GM23248 (cell line): ENCODE results near the gene KCNH5. TPM values are rescaled to one million over a fixed set of nuclear protein-coding genes. Genes with fewer than 3 reads are reported as not detected.
"Not testable (repeated sequence)": the region's sequence is repeated elsewhere in the genome, so short reads cannot be mapped to it uniquely, and the experiment has no call there.

ENCODE experiments used
- DNase-seq: peaks from one replicate; pipeline ENCODE4 v3.0.0-alpha.2; 2015
- H2AFZ ChIP-seq: fragments of 200-600 bp; sonication (generic); 2 replicates; pipeline ENCODE4 v1.6.1; 2016; ENCODE audit warnings: antibody characterized with exemption
- H3F3A ChIP-seq: fragments of 200-600 bp; sonication (generic); 2 replicates; pipeline ENCODE4 v1.6.1; 2016; ENCODE audit warnings: mild to moderate bottlenecking, antibody characterized with exemption, mixed run types; ENCODE audit not compliant: insufficient read depth
- H3K27ac ChIP-seq: fragments of 200-600 bp; sonication (generic); 2 replicates; pipeline ENCODE4 v1.5.1; 2016; ENCODE audit warnings: mild to moderate bottlenecking
- H3K27me3 ChIP-seq: fragments of 200-600 bp; sonication (generic); replicated peaks from 2 replicates; pipeline ENCODE4 v1.6.1; 2016; ENCODE audit warnings: mild to moderate bottlenecking; ENCODE audit not compliant: insufficient read depth
- H3K36me3 ChIP-seq: fragments of 200-600 bp; sonication (generic); 2 replicates; pipeline ENCODE4 v1.6.1; 2016; ENCODE audit warnings: low read depth, mild to moderate bottlenecking
- H3K4me1 ChIP-seq: fragments of 200-600 bp; sonication (generic); 2 replicates; pipeline ENCODE4 v1.6.1; 2016; ENCODE audit warnings: mild to moderate bottlenecking; ENCODE audit not compliant: insufficient read depth
- H3K4me2 ChIP-seq: fragments of 200-600 bp; sonication (generic); one replicate; pipeline ENCODE4 v1.6.1; 2016; ENCODE audit warnings: mild to moderate bottlenecking; ENCODE audit not compliant: unreplicated experiment
- H3K4me3 ChIP-seq: fragments of 200-600 bp; sonication (generic); 2 replicates; pipeline ENCODE4 v1.5.1; 2016; ENCODE audit warnings: mild to moderate bottlenecking
- H3K79me2 ChIP-seq: fragments of 200-600 bp; sonication (generic); 2 replicates; pipeline ENCODE4 v1.6.1; 2016; ENCODE audit warnings: mild to moderate bottlenecking; ENCODE audit not compliant: insufficient read depth
- H3K9ac ChIP-seq: fragments of 200-600 bp; sonication (generic); 2 replicates; pipeline ENCODE4 v1.6.1; 2016; ENCODE audit warnings: mild to moderate bottlenecking
- H3K9me2 ChIP-seq: fragments of 200-600 bp; sonication (generic); 2 replicates; pipeline ENCODE4 v1.6.1; 2016; ENCODE audit warnings: mixed run types, mild to moderate bottlenecking, moderate library complexity; ENCODE audit not compliant: insufficient read depth
- H3K9me3 ChIP-seq: fragments of 200-600 bp; sonication (generic); one replicate; pipeline ENCODE4 v1.6.1; 2017; ENCODE audit warnings: low read depth
- H4K20me1 ChIP-seq: fragments of 200-600 bp; sonication (generic); 2 replicates; pipeline ENCODE4 v1.6.0; 2016; ENCODE audit not compliant: insufficient read depth
- EZH2 ChIP-seq: fragments of 200-600 bp; sonication (generic); IDR thresholded peaks from 2 replicates; pipeline ENCODE4 v1.6.1; 2018; ENCODE audit warnings: antibody characterized with exemption, mild to moderate bottlenecking; ENCODE audit not compliant: insufficient read depth, poor library complexity, severe bottlenecking
- EZH2phosphoT487 ChIP-seq: fragments of 200-600 bp; sonication (generic); IDR thresholded peaks from 2 replicates; pipeline ENCODE4 v1.6.1; 2018; ENCODE audit warnings: antibody characterized with exemption, moderate library complexity, mild to moderate bottlenecking, low read depth; ENCODE audit not compliant: insufficient read depth
- WGBS, 2 experiments: methylation state at CpG; one replicate each; pipeline ENCODE4 v1.1.6; 2015 to 2017; ENCODE audit warnings: low lambda C conversion rate in 2 of 2, low coverage in 1 of 2; ENCODE audit errors: missing lambda C conversion rate in 2 of 2; 5-methylcytosine and 5-hydroxymethylcytosine counted together
- in situ Hi-C: fragments of 300-500 bp; cut with MboI; formaldehyde crosslinking; loops from 2 replicates; pipeline ENCODE4 v1.15.0; 2020
- polyA plus RNA-seq: library from polyadenylated mRNA; unstranded; fragments of >200 nt; fragmentation: Nextera tagmentation; extraction: Ambion mirVana; gene quantifications from 2 replicates; pipeline ENCODE4 v1.2.1, GENCODE V29; 2016
- total RNA-seq: library from RNA; depleted of rRNA; stranded (reverse); fragments of >200 nt; shearing (Covaris generic); gene quantifications from 2 replicates; pipeline ENCODE4 v1.2.3, GENCODE V29; 2014

KCNH5 gene
- total and polyA plus RNA-seq, 2 experiments from 2014 or later, result not detected

GRCh38 chr14:62759796-62760195, 285.5 kb downstream of the KCNH5 start:
- no peaks in the 10 kb centered on the region for H3K4me1 ChIP-seq
- no peaks in the 10 kb centered on the region for H3K9me3 ChIP-seq
- H3K79me2 ChIP-seq, result no peaks in the 10 kb centered on the region
- no peak for DNase-seq
- no peak overlapping the region for H3K4me3 ChIP-seq
- TF ChIP-seq EZH2phosphoT487, result no peak
- H3K27ac ChIP-seq, result no peak overlapping the region
- 0 to 6% methylated on average over 2 of the region's 2 CpGs for WGBS, 2 experiments
- in situ Hi-C loops, result no loop called here
- no peaks in the 10 kb centered on the region for H3K36me3 ChIP-seq
- no peaks in the 10 kb centered on the region for H3K9me2 ChIP-seq
- no peak overlapping the region for H3K9ac ChIP-seq
- H4K20me1 ChIP-seq, result no peaks in the 10 kb centered on the region
- no peak overlapping the region for H3K4me2 ChIP-seq
- H3K27me3 ChIP-seq, result no peaks in the 10 kb centered on the region
- H2AFZ ChIP-seq, result no peak overlapping the region
- H3F3A ChIP-seq, result no peaks in the 10 kb centered on the region

GRCh38 chr14:62746881-62747280, 298.4 kb downstream of the KCNH5 start:
- H3K36me3 ChIP-seq, H3K27ac ChIP-seq, in situ Hi-C loops, H4K20me1 ChIP-seq, H3K79me2 ChIP-seq, DNase-seq, H3K4me1 ChIP-seq, H2AFZ ChIP-seq, H3K9me3 ChIP-seq, H3K4me3 ChIP-seq, H3K9ac ChIP-seq, H3F3A ChIP-seq, H3K9me2 ChIP-seq, H3K27me3 ChIP-seq, H3K4me2 ChIP-seq: not testable (repeated sequence)
- WGBS, 2 experiments, result 44 to 50% methylated on average over 11 of the region's 11 CpGs

GRCh38 chr14:62745496-62745895, 299.8 kb downstream of the KCNH5 start:
- H3K27ac ChIP-seq, result no peak overlapping the region
- DNase-seq, result no peak
- in situ Hi-C loops, result no loop called here
- H3K4me3 ChIP-seq, result no peak overlapping the region
- WGBS, 2 experiments, result 0 to 4% methylated on average over 1 of the region's 1 CpG
- no peaks in the 10 kb centered on the region for H3K9me2 ChIP-seq
- H3K9me3 ChIP-seq, result no peaks in the 10 kb centered on the region
- H3K9ac ChIP-seq, result no peak overlapping the region
- no peaks in the 10 kb centered on the region for H3K36me3 ChIP-seq
- H3F3A ChIP-seq, result no peaks in the 10 kb centered on the region
- TF ChIP-seq EZH2, result no peak
- TF ChIP-seq EZH2phosphoT487, result no peak
- H3K4me1 ChIP-seq, result no peaks in the 10 kb centered on the region
- no peak overlapping the region for H2AFZ ChIP-seq
- H3K79me2 ChIP-seq, result no peaks in the 10 kb centered on the region
- H3K27me3 ChIP-seq, result no peaks in the 10 kb centered on the region
- H3K4me2 ChIP-seq, result no peak overlapping the region
- H4K20me1 ChIP-seq, result no peaks in the 10 kb centered on the region

DNA sequence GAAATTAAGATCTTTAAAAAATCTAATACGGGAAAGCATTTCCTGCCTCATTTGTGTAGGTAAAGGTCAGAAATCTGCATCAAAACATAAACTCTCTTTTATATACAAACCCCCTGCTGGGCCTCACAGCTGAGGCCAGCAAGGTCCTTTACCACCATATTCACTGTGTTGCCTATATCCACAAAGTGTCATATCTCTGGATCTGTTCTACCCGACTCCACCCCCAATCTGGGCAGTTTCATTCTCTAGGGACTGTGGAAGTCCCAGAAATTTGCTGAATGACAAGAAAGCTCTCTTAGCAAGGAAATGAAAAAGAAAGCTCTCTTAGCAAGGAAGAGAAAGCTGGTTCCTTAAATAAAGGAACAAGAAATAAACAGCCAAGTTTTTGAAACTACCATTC, 301.7 kb downstream of the KCNH5 start:
- Histone ChIP-seq H3F3A (no peaks in the 10 kb centered on the region), H3K27me3 (no peaks in the 10 kb centered on the region), H3K4me1 (no peaks in the 10 kb centered on the region), H3K27ac (no peak overlapping the region), H3K36me3 (no peaks in the 10 kb centered on the region), H3K79me2 (no peaks in the 10 kb centered on the region), H3K9ac (no peak overlapping the region), H3K4me3 (no peak overlapping the region), H3K4me2 (no peak overlapping the region), H4K20me1 (no peaks in the 10 kb centered on the region), H3K9me2 (no peaks in the 10 kb centered on the region), H2AFZ (no peak overlapping the region), H3K9me3 (no peaks in the 10 kb centered on the region)
- WGBS, 2 experiments, result 19 to 23% methylated on average over 2 of the region's 2 CpGs
- no peak for DNase-seq
- no peak for TF ChIP-seq EZH2phosphoT487
- no peak for TF ChIP-seq EZH2
- in situ Hi-C loops, result no loop called here

DNA sequence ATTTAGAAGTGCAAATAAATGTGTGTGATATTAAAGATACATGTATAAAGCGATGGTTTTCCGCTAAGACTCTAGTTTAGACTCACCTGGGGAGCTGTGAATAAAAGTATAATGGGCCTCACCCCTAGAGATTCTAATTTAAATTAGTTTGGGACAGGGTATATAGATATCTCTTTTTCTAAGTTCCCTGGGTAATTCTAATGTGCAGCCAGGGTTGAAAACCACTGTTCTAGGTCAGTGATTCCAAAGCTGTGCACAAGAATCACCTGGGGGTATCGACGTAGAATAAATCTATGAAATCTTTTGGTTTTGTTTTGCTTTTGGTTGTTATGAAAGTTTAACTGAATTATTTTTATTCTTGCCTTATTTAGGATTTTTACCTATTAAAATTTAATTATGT, 302.1 kb downstream of the KCNH5 start:
- Histone ChIP-seq H3K27ac (no peak overlapping the region), H3K9me2 (no peaks in the 10 kb centered on the region), H3K9ac (no peak overlapping the region), H3K4me3 (no peak overlapping the region), H3K4me2 (no peak overlapping the region), H3F3A (no peaks in the 10 kb centered on the region), H3K36me3 (no peaks in the 10 kb centered on the region), H3K79me2 (no peaks in the 10 kb centered on the region), H3K4me1 (no peaks in the 10 kb centered on the region), H2AFZ (no peak overlapping the region), H3K27me3 (no peaks in the 10 kb centered on the region), H3K9me3 (no peaks in the 10 kb centered on the region), H4K20me1 (no peaks in the 10 kb centered on the region)
- 36% methylated on average over 4 of the region's 4 CpGs for WGBS, 2 experiments
- no peak for TF ChIP-seq EZH2
- TF ChIP-seq EZH2phosphoT487, result no peak
- DNase-seq, result no peak
- in situ Hi-C loops, result no loop called here
